ENCODE measurements around the gene TK1.

TK1 gene

DNA sequence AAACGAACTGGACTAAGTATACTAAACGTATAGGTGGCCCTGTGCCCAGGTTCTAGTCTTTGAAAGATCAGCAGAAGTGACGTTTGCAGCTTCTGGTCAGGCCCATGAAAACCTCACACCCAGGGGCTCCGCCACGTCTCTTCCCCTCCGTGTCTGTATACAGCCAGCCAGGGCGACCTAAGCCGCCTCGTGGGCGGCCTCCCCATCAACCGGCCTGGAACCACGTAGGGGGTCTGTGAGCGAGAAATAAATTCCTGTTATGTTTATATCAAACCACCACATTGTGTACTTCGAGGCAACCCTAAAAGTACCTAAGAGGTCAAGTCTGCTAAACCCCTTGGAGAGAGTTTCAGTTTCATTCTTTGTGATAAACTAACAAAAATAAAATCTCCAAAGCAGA lies 6.8 kb downstream of the TK1 start:
- DNase-seq (ENCODE audit: low read depth) = no peak
- no peak for TF ChIP-seq CTCF (IDR thresholded peaks at IDR 0.05; ENCODE audit: low read depth, low read length)
- TF ChIP-seq MAX (IDR thresholded peaks at IDR 0.05; ENCODE audit: low read depth, low read length) = no peak
- H3K4me3 ChIP-seq (ENCODE audit: low read depth, low read length) = no peak overlapping the region

DNA sequence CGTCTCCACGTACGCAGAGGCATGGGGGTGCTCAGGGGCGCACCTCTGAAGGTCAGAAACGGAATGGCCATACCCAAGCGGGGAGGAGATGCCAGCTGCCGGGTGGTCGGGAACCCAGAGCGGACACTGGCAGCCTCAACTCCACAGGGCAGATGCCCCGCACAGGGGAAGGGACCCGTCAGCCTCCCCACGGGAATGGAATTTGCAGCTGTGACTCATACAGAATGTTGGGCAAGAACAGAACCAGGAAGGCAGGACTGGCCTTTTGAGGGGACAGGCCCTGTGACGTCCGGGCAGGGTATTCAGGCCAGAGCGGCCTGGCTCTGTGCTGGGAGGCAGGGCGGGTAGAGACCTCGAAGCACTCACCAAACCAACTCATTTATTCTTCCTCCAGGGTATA lies 7.5 kb downstream of the TK1 start:
- DNase-seq (ENCODE audit: low read depth) = peak; percentile 42
- TF ChIP-seq CTCF (IDR thresholded peaks at IDR 0.05; ENCODE audit: low read depth, low read length) (no peak), POLR2A (IDR thresholded peaks at IDR 0.05; ENCODE audit: extremely low read depth, insufficient read length) (no peak), MYC (IDR thresholded peaks at IDR 0.05; ENCODE audit: low read depth, low read length) (no peak), MAX (IDR thresholded peaks at IDR 0.05; ENCODE audit: low read depth, low read length) (no peak)

DNA sequence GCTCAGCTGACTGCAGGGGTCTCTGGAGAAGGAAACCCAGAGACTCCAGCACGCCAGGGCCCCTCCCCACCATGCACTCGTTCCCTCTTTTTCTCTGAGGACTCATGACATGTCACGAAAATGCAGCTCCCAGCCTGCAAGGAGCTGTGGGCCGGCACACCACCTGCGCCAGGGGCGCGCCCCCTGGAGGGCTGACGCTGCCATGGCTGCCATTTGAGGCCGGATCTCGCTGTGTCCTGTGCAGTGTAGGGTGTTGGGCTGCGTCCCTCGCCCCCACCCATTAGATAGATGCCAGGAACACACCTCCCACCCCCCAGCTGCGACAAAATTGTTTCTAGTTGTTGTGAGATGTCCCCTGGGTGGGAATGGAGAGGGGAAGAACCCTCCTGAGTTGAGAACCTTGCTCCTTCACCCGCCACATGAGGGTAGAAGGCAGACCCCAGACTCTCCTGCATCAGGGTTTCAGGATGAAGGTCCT lies 10.3 kb downstream of the TK1 start:
- TF ChIP-seq CTCF (IDR thresholded peaks at IDR 0.05; ENCODE audit: low read depth, low read length) (peak; percentile 93), MAX (IDR thresholded peaks at IDR 0.05; ENCODE audit: low read depth, low read length) (peak; percentile 78), MYC (IDR thresholded peaks at IDR 0.05; ENCODE audit: low read depth, low read length) (peak; percentile 60), POLR2A (IDR thresholded peaks at IDR 0.05; ENCODE audit: extremely low read depth, insufficient read length) (no peak)
- DNase-seq (ENCODE audit: low read depth) = peak; percentile 77
- no peak overlapping the region for H3K4me3 ChIP-seq (ENCODE audit: low read depth, low read length)

More for the DNA sequence above, 7.5 kb downstream of the TK1 start:
- H3K4me3 ChIP-seq (ENCODE audit: low read depth, low read length) = no peak overlapping the region

DNA sequence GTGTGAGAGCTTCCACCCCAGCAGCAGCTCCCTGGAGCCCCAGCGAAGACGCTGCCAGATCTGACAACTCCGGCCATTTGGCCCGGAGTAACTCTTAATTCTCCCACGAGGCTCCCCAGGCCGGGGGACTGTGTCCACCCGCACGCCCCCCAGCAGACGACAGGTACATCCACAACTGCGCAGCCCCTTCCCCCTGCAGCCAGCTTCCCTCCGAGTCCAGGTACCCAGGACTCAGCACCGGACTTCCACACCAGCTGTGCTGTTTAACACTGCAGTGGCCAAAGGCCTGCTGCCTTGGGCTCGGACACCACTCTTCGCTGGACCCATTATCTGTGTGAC lies 11.2 kb downstream of the TK1 start:
- TF ChIP-seq MYC (IDR thresholded peaks at IDR 0.05; ENCODE audit: low read depth, low read length) = no peak
- no peak for TF ChIP-seq MAX (IDR thresholded peaks at IDR 0.05; ENCODE audit: low read depth, low read length)
- no peak for TF ChIP-seq POLR2A (IDR thresholded peaks at IDR 0.05; ENCODE audit: extremely low read depth, insufficient read length)
- TF ChIP-seq CTCF (IDR thresholded peaks at IDR 0.05; ENCODE audit: low read depth, low read length) = no peak
- DNase-seq (ENCODE audit: low read depth) = no peak
- H3K4me3 ChIP-seq (ENCODE audit: low read depth, low read length) = no peak overlapping the region

GRCh38 chr17:78174870-78175642 lies 11.8 kb downstream of the TK1 start:
- H3K4me3 ChIP-seq (ENCODE audit: low read depth, low read length) = no peak overlapping the region
- TF ChIP-seq CTCF (IDR thresholded peaks at IDR 0.05; ENCODE audit: low read depth, low read length) = no peak
- TF ChIP-seq MYC (IDR thresholded peaks at IDR 0.05; ENCODE audit: low read depth, low read length) = no peak
- no peak for TF ChIP-seq POLR2A (IDR thresholded peaks at IDR 0.05; ENCODE audit: extremely low read depth, insufficient read length)
- no peak for TF ChIP-seq MAX (IDR thresholded peaks at IDR 0.05; ENCODE audit: low read depth, low read length)
- DNase-seq (ENCODE audit: low read depth) = no peak

All from NB4 (cell line).